Activated naive CD8-positive, alpha-beta T cell treated with anti-CD3 and anti-CD28 coated beads, Interleukin-2, amount 50 U/mL, for 24 hours (primary cell): ENCODE measurements around the gene DNER.

Source experiments
- ATAC-seq: fragments of 150-1000 bp; cut with Tn5 transposase; one replicate; pipeline ENCODE4 v1.10.0; 2021
- DNase-seq: peaks from one replicate; pipeline ENCODE4 v3.0.0; 2021
- H3K27ac Mint-ChIP-seq: one replicate; pipeline ENCODE4 v1.8.0; 2021; ENCODE audit warnings: mild to moderate bottlenecking, mixed read lengths
- H3K27me3 Mint-ChIP-seq: one replicate; pipeline ENCODE4 v1.8.0; 2021; ENCODE audit warnings: mixed read lengths
- H3K36me3 Mint-ChIP-seq: one replicate; pipeline ENCODE4 v1.8.0; 2021; ENCODE audit warnings: low read depth, mixed read lengths
- H3K4me1 Mint-ChIP-seq: one replicate; pipeline ENCODE4 v1.8.0; 2021; ENCODE audit warnings: mixed read lengths
- H3K4me3 Mint-ChIP-seq: one replicate; pipeline ENCODE4 v1.8.0; 2021; ENCODE audit warnings: mild to moderate bottlenecking, moderate library complexity, mixed read lengths
- H3K9me3 Mint-ChIP-seq: one replicate; pipeline ENCODE4 v1.8.0; 2021; ENCODE audit warnings: mixed read lengths

The DNER gene

DNA sequence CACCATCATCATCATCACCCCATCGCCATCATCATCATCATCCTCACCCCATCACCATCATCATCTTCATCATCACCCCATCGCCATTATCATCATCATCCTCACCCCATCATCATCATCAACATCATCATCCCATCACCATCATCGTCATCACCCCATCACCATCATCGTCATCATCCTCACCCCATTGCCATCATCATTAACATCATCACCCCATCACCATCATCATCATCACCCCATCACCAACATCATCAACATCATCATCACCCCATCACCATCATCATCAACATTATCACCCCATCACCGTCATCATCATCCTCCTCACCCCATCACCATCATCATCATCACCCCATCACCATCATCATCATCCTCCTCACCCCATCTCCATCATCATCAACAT lies 151.0 kb downstream of the DNER start:
- Mint-ChIP-seq H3K9me3 (no peaks in the 10 kb centered on the region), H3K36me3 (no peaks in the 10 kb centered on the region), H3K27ac (no peak overlapping the region), H3K4me1 (no peaks in the 10 kb centered on the region), H3K4me3 (no peak overlapping the region), H3K27me3 (peaks cover 2% of the 10 kb centered on the region)
- DNase-seq (no peak), ATAC-seq (no peak)

DNA sequence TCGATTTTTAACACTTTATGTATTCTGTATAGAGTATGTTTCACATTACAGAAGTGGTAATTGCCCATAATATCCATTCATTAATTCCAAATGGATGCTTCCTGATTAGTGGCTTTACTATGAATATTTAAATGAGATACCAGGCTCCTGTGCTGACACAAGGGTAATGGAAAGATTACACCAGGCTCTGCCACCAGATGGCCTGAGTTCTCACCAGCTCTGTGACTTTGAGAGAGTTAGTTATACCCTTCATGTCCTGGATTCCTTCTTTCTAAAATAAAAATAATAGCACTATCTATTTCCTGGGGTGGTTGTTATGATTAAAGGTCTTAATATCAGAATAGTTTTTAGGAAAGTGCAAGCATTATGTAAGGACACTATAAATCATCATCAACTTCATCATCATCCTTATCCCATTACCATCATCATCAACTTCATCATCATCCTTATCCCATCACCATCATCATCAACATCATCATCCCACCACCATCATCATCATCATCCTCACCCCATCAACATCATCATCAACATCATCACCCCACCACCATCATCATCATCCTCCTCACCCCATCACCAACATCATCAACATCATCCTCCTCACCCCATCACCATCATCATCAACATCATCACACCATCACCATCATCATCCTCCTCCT lies 151.8 kb downstream of the DNER start:
- Mint-ChIP-seq H3K27me3 (peaks cover 2% of the 10 kb centered on the region), H3K4me1 (no peaks in the 10 kb centered on the region), H3K4me3 (no peak overlapping the region), H3K9me3 (peaks cover under 1% of the 10 kb centered on the region), H3K27ac (no peak overlapping the region), H3K36me3 (no peaks in the 10 kb centered on the region)
- DNase-seq (no peak), ATAC-seq (no peak)

DNA sequence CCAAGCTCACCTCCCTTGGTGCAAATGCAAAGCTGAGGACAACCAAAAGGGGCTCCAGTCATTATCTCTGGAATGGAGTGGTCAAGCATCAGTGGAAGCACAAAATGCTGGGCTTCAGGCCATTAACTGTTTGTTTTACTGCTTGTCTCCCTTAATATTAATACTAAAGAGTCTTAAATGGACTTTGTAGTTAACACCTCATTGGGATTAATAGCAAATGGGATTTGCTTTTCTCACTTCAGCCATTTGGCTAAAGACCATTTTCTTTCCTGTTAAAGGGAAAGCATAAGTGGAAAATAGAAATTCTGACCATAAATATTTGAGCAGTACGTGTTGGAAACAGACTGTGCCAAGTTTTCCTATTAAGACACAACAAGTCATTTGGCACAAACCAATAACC lies 154.4 kb downstream of the DNER start:
- DNase-seq (no peak), ATAC-seq (no peak)
- Mint-ChIP-seq H3K4me1 (no peaks in the 10 kb centered on the region), H3K9me3 (peaks cover 5% of the 10 kb centered on the region), H3K36me3 (no peaks in the 10 kb centered on the region), H3K27me3 (peaks cover 8% of the 10 kb centered on the region), H3K4me3 (no peak overlapping the region), H3K27ac (no peak overlapping the region)

DNA sequence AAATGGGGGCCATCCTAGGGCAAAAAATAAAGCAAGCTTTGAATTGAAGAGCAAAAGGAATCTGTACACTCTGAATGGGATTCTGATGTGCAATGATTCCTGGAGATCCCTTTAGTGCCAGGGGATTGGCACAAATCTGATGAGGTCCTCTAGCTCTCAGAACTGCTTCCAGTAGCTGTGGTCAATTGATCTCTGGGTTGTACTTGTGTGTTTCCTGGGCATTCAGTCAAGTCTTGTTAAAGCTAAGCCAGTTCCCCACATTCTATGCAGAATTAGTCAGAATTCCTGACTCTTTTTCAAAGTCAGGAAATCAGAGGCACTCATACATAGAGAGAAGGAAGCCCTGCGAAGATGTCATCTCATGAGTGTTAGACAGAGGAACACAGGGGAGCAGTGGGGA lies 161.3 kb downstream of the DNER start:
- H3K27me3 Mint-ChIP-seq: peaks cover 10% of the 10 kb centered on the region
- H3K36me3 Mint-ChIP-seq: no peaks in the 10 kb centered on the region
- DNase-seq: no peak
- peaks cover 5% of the 10 kb centered on the region for H3K9me3 Mint-ChIP-seq
- H3K27ac Mint-ChIP-seq: no peak overlapping the region
- no peak overlapping the region for H3K4me3 Mint-ChIP-seq
- no peaks in the 10 kb centered on the region for H3K4me1 Mint-ChIP-seq
- ATAC-seq: no peak

DNA sequence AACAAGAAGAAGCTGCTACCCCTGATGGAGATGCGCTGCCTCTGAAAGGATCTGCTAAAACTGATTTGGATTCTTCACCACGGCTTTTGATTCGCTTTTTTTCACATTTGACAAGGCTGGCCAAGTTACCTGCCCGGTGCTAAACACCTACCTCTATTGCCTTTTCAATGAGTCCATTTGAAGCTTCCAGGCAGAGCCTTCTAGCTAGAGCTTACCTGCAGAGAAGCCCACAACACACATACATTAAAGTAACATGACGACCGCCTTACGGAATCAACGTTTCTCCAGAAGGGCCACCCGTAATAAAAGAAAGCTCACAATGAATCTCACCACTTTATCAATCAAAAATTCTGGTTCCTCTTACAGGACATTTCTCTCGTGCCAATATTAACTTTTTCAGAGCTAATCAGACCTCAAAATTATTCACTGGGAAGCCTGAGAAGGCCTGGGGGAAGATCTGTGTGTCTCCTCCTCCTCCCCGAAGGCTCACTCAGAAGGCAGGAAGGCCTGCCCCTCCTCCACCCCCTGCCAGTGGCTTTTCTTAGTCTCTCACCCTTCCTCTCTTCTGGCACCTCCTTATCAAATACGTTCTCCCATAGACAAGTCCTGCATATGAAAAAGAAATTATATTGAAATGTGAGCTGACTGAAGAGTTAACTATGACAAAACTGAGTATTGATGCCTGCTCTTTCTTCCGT lies 171.0 kb downstream of the DNER start:
- H3K4me1 Mint-ChIP-seq: no peaks in the 10 kb centered on the region
- no peaks in the 10 kb centered on the region for H3K36me3 Mint-ChIP-seq
- DNase-seq: no peak

DNA sequence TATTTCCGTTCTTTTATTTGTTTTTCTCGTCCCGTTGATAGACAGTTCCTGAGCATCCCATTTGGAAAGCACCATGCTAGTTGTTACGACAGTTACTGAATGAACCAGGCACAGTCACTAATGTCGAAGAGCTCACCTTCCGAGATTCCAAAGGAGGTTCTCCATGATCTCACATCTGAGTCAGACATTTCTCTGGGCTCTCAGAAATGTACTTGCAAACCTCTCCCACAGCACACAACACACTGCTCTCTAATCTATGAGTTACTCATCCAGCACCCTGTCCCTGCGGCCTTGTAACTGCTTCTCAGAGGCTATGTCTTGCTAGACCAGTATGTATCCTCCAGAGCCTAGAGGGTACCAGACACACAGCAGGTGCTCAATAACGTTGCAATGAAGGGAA lies 174.7 kb downstream of the DNER start:
- Mint-ChIP-seq H3K27ac (no peak overlapping the region), H3K9me3 (no peaks in the 10 kb centered on the region), H3K4me3 (no peak overlapping the region), H3K36me3 (no peaks in the 10 kb centered on the region), H3K27me3 (no peaks in the 10 kb centered on the region), H3K4me1 (no peaks in the 10 kb centered on the region)
- no peak for ATAC-seq
- DNase-seq: no peak

More for the DNA sequence above, 171.0 kb downstream of the DNER start:
- no peaks in the 10 kb centered on the region for H3K27me3 Mint-ChIP-seq
- no peak overlapping the region for H3K4me3 Mint-ChIP-seq
- H3K9me3 Mint-ChIP-seq: no peaks in the 10 kb centered on the region
- ATAC-seq: no peak
- H3K27ac Mint-ChIP-seq: no peak overlapping the region

DNA sequence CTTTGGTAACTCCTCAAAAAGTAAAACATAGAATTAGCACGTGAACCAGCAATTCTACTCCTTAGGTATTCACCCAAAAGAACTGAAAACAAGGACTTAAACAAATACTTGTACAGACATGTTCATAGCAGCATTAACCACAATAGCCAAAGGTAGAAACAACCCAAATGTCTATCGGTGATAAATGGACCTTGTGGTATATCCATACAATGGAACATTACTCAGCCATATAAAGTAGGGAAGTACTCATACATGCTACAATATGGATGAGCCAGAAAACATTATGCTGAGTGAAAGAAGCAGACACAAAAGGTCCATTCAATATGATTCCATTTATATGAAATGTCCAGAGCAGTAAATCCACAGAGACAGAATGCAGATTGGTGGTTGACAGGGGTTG lies 182.8 kb downstream of the DNER start:
- H3K4me1 Mint-ChIP-seq: no peaks in the 10 kb centered on the region
- H3K9me3 Mint-ChIP-seq: peaks cover 8% of the 10 kb centered on the region
- H3K27me3 Mint-ChIP-seq: peaks cover 2% of the 10 kb centered on the region
- ATAC-seq (no peak), DNase-seq (no peak)
- no peak overlapping the region for H3K27ac Mint-ChIP-seq
- H3K4me3 Mint-ChIP-seq: no peak overlapping the region
- H3K36me3 Mint-ChIP-seq: no peaks in the 10 kb centered on the region

DNA sequence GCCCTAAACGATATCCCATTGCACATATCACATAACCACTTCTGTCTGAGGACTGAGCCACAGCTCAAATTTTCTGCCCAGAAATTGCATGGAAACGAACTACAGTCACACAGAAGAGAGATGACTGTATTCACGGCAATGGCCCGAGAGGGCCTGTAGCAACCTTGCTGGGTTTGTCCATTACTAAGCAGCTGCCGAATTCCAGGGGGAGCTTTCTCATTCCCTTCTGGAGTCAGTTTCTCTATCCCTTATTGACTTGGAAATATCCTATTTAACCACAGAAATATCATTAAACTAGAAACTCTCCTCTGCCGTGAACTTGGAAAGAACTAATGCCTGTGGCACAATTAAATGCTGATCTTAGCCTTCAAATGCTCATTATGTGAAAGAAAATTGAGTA lies 183.9 kb downstream of the DNER start:
- Mint-ChIP-seq H3K27ac (no peak overlapping the region), H3K4me1 (no peaks in the 10 kb centered on the region), H3K9me3 (peaks cover 8% of the 10 kb centered on the region), H3K36me3 (no peaks in the 10 kb centered on the region), H3K4me3 (no peak overlapping the region), H3K27me3 (peaks cover 2% of the 10 kb centered on the region)
- no peak for DNase-seq
- no peak for ATAC-seq

DNA sequence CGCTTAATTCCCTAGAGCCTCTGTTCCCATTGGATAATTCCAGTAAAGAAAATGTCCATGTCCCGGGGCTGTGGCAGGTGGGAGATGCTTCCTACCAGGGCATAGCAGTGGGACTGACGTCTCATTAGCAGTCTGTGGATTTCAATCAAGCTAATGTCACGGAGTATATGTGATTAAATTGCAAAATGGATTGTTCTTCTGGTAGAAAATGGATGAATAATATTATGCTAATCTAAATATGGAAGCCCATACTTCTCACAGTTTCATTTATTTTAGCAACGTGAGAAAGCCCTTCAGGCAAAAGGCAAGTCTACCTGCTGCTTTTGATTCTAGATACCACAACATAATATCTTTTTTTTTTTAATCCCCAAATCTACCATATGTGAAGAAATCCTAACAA lies 185.5 kb downstream of the DNER start:
- no peak for DNase-seq
- Mint-ChIP-seq H3K4me1 (no peaks in the 10 kb centered on the region), H3K9me3 (peaks cover 8% of the 10 kb centered on the region), H3K36me3 (no peaks in the 10 kb centered on the region), H3K4me3 (no peak overlapping the region), H3K27me3 (peaks cover 5% of the 10 kb centered on the region), H3K27ac (no peak overlapping the region)
- ATAC-seq: no peak

DNA sequence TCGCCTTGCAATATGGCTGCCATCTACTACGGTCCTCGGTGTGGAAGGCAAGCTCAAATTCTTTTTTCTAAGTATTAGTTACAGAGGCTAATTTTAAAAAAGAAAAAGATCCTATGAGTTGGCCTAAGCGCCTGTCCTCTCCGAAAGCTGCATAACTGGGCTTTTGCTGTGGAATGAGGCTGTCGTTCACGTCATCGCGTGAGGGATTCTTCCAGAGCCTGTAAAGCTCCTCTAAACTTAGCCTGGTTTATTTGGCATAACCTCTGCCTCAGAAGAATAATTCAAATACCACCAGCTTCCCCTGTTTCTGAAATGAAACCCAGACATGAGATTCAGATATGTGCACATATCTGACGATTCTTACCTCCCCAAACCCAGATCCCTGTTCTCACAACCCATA lies 187.4 kb downstream of the DNER start:
- ATAC-seq (no peak), DNase-seq (no peak)
- Mint-ChIP-seq H3K4me1 (no peaks in the 10 kb centered on the region), H3K4me3 (no peak overlapping the region), H3K9me3 (peaks cover 8% of the 10 kb centered on the region), H3K36me3 (no peaks in the 10 kb centered on the region), H3K27ac (no peak overlapping the region), H3K27me3 (peaks cover 6% of the 10 kb centered on the region)

DNA sequence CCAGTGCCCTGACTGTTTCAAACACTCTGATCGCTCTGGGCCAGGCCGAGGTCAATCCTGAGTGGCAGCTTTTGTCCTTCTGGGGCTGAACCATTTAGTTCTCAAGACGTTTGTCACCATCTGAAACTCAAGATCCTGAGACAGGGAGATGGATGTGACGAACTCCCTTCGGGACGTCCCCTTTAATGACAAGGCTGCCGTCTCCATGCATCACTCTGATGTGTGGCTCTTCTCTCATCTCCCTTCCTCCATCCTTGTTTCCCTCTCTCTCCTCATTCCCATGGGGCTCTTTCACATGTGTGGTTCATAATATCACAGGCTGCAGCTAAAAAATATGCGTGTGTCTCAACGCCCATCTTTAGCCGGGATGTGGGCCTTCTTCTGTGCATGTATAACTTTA lies 189.6 kb downstream of the DNER start:
- ATAC-seq: no peak
- H3K4me1 Mint-ChIP-seq: no peaks in the 10 kb centered on the region
- no peak for DNase-seq
- H3K36me3 Mint-ChIP-seq: no peaks in the 10 kb centered on the region
- H3K27me3 Mint-ChIP-seq: peaks cover 6% of the 10 kb centered on the region
- no peaks in the 10 kb centered on the region for H3K9me3 Mint-ChIP-seq
- no peak overlapping the region for H3K27ac Mint-ChIP-seq
- H3K4me3 Mint-ChIP-seq: no peak overlapping the region

DNA sequence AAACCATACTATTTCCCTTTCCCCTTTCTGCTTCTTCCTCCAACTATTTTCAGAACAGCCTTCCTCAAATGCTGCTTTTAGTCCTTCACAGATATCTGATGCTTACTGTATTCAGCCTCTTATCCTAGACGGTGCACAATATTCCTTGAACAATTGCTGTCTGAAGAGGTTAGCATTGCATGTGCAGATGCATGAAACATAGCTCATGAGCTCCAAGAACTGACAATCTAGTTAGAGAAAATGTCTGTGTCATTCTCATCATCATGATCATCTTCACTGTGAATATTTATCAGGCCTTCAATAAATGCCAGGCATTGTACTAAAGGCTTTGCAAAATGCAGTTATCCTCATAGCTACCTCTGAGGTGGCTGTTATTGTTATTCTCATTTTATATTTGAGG lies 190.7 kb downstream of the DNER start:
- Mint-ChIP-seq H3K9me3 (no peaks in the 10 kb centered on the region), H3K4me1 (no peaks in the 10 kb centered on the region), H3K27me3 (peaks cover 4% of the 10 kb centered on the region), H3K4me3 (no peak overlapping the region), H3K36me3 (no peaks in the 10 kb centered on the region), H3K27ac (no peak overlapping the region)
- no peak for ATAC-seq
- DNase-seq: no peak

DNA sequence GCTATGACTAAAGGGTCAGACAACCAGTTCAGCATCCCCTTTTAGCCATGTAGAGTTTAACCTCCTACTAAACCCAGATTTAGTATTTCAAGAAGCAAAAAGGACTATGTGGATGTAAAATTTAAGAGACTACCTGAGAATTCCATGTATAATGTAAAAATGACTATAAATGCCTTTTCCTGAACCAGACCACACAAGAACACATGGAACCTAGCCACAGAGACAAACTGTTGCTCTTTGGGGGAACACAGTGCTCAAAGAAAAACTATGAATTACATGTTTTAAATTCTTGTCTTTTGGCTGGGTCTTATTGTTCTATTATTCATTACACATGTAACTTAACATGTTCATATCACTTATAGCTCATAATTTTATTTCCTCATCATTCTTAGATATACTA lies 192.8 kb downstream of the DNER start:
- Mint-ChIP-seq H3K36me3 (no peaks in the 10 kb centered on the region), H3K4me1 (no peaks in the 10 kb centered on the region), H3K27me3 (peaks cover 7% of the 10 kb centered on the region), H3K4me3 (no peak overlapping the region), H3K27ac (no peak overlapping the region), H3K9me3 (no peaks in the 10 kb centered on the region)
- DNase-seq: no peak
- no peak for ATAC-seq

DNA sequence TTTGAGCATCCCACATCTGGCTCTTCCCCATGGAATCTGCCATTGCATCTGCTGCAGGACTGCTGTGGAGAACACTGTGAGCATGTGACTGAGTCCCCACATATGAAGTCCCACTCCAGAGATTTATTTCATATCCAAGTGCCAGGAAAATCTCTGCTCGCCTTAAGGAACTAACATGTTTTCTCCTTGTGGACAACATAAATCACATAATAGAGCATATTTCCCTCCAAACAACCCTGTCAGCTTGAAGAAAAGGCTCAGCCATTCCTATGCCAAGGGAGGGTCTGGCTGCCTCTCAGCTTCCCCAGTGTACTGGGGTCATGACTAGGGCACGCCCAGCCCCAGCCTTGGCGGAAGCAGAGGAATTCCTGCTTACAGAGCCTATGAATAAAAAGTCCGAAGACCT lies 193.7 kb downstream of the DNER start:
- peaks cover 7% of the 10 kb centered on the region for H3K27me3 Mint-ChIP-seq
- no peak overlapping the region for H3K27ac Mint-ChIP-seq
- no peak for ATAC-seq
- DNase-seq: no peak
- no peaks in the 10 kb centered on the region for H3K36me3 Mint-ChIP-seq
- no peak overlapping the region for H3K4me3 Mint-ChIP-seq
- H3K4me1 Mint-ChIP-seq: no peaks in the 10 kb centered on the region
- no peaks in the 10 kb centered on the region for H3K9me3 Mint-ChIP-seq

DNA sequence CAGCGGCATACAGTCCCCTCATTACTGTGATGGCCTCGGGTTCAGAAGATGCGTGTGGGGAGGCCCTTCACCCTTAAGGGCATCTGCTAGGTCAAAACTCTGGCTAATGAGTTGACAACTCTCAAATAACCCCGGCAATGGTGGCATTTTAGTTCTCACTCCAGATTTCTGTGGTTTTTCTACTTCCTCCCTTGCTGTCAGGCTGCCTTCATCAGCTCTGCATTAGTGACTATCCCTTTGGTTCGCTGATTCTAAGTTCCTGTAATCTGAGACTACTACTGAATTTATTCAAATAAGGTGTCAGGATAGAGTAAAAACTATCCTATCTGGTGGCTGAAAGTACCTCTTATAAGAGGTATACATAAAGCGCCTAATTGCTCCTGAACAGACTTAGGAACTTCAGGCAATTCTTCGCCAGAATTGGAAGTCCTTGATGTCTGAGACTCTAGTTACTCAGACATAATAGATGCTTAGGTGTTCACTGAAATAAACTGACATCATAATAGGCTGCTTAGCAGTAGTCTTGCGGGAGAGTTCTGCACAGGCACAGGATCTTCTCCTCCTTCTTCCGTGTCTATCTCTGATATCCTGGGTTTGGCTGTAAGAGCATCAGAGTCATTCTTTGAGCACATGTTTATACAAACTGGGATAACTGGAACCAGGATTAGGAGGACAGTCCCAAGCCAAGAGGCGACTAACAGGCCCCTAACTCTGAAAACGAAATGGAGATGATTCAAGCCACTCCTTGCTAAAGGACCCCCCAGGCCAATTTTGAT lies 194.5 kb downstream of the DNER start:
- ATAC-seq (no peak), DNase-seq (no peak)

More for the DNA sequence above, 194.5 kb downstream of the DNER start:
- Mint-ChIP-seq H3K4me1 (no peaks in the 10 kb centered on the region), H3K27ac (no peak overlapping the region), H3K36me3 (no peaks in the 10 kb centered on the region), H3K27me3 (peaks cover 5% of the 10 kb centered on the region), H3K9me3 (no peaks in the 10 kb centered on the region), H3K4me3 (no peak overlapping the region)
